Subcutaneous preadipocyte (primary cell): ENCODE measurements around the gene SLC35A1. TPM values are rescaled to one million over a fixed set of nuclear protein-coding genes. Genes with fewer than 3 reads are reported as not detected.

ENCODE experiments used
- small RNA-seq: library from RNA; depleted of rRNA; stranded (forward); fragments of <200 nt; gene quantifications from one replicate; pipeline ENCODE3, GENCODE V24; 2012
- total RNA-seq: library from RNA; depleted of rRNA; stranded (reverse); fragments of >200 nt; gene quantifications from 2 replicates; pipeline ENCODE4 v1.2.3, GENCODE V29; 2012

Gene SLC35A1
- 12.9 and 15.6 TPM in 2 replicates for total RNA-seq

DNA sequence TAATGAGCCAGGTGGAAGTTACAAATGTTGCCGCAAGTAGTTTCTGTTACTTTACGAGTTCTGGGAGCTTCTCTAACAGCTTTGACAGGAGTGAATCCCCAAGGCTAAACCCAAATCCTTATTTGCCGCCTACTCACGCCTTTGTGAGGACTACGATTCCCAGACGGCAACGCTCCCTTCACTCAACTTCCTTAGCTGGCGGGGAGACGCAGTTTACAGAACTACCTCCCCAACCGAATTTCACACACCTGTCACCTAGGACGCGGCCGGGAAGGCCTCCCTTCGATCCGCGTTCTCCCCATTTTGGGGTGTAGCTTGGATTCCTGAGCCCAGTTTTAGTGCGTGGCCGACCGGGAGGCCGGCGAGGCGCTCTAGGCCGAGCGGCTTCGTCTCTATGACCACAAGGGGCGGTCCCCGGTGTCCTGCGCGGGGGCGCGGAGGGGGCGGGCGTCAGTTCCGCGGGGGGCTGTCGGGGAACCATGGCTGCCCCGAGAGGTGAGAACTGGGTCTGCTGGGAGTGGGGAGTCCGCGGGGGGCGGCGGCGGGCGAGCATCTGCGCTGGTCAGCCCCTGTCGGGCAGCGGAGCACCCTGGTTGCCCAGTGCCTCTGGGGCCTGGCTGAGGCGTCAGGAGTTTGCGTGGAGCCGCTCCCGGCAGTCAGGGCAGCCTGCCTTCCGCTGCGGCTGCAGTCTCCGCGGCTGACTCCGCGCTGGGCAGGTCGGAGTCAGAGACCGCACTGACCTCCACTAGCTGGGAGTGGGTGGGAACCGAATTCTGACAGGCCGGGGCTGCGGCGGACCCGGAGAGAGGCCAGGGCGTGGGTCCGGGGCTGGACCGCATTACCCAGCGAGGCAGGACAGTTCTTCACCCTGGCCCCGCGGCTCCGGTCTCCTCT lies at the start of gene SLC35A1:
TSS of gene SLC35A1 (plus strand) at position 450 of the 894 bp plus-strand sequence. CDS start at position 480, 30 bp downstream.

Small RNA genes within 50 kb of the gene (small RNA-seq; reads per million reads assigned to genes)
- gene AL049697.2 (not detected), gene RNU6-444P (not detected)

Other genes starting within 250 kb of the SLC35A1 start
- 4.4 and 5.3 TPM in 2 replicates for gene SMIM8, start 150.4 kb upstream of the SLC35A1 start, total RNA-seq
- gene GJB7, start 143.7 kb upstream of the SLC35A1 start, total RNA-seq: not detected in 2 replicates
- 2.7 and 2.9 TPM in 2 replicates for gene C6orf163, start 128.2 kb upstream of the SLC35A1 start, total RNA-seq
- gene CFAP206, start 65.0 kb upstream of the SLC35A1 start, total RNA-seq: 0.20 and 0.37 TPM in 2 replicates
- 27.6 and 29.1 TPM in 2 replicates for gene RARS2, start 117.0 kb downstream of the SLC35A1 start, total RNA-seq
- 29.4 and 34.2 TPM in 2 replicates for gene ORC3, start 117.2 kb downstream of the SLC35A1 start, total RNA-seq
- 13.2 and 14.5 TPM in 2 replicates for gene AKIRIN2, start 229.3 kb downstream of the SLC35A1 start, total RNA-seq